ENCODE results near the gene C9orf50. TPM values are rescaled to one million over a fixed set of nuclear protein-coding genes. Genes with fewer than 3 reads are reported as not detected.

C9orf50 gene
- total RNA-seq, 2 donors from 2014 or later: not detected

- no peak for DNase-seq (ENCODE audit: low spot score)
- Histone ChIP-seq H3K9me3 (no peaks in the 10 kb centered on the region), H3K4me1 (peaks cover 0 to 28% of the 10 kb centered on the region in 2 donors), H3K27ac (no peak overlapping the region), H3K36me3 (no peaks in the 10 kb centered on the region), H3K4me3 (no peak overlapping the region), H3K27me3 (no peaks in the 10 kb centered on the region)
- TF ChIP-seq, protein P1, sequence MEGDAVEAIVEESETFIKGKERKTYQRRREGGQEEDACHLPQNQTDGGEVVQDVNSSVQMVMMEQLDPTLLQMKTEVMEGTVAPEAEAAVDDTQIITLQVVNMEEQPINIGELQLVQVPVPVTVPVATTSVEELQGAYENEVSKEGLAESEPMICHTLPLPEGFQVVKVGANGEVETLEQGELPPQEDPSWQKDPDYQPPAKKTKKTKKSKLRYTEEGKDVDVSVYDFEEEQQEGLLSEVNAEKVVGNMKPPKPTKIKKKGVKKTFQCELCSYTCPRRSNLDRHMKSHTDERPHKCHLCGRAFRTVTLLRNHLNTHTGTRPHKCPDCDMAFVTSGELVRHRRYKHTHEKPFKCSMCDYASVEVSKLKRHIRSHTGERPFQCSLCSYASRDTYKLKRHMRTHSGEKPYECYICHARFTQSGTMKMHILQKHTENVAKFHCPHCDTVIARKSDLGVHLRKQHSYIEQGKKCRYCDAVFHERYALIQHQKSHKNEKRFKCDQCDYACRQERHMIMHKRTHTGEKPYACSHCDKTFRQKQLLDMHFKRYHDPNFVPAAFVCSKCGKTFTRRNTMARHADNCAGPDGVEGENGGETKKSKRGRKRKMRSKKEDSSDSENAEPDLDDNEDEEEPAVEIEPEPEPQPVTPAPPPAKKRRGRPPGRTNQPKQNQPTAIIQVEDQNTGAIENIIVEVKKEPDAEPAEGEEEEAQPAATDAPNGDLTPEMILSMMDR (IDR thresholded peaks at IDR 0.05): no peak
Observed at GRCh38 chr9:129623331-129623730, 2.4 kb upstream of the C9orf50 start.

GRCh38 chr9:129619787-129620668 is 873 bp downstream of the C9orf50 start:
- DNase-seq (ENCODE audit: low spot score): no peak
- H3K36me3 ChIP-seq: no peaks in the 10 kb centered on the region
- no peaks in the 10 kb centered on the region for H3K27me3 ChIP-seq
- peak overlapping the region in 1 of 2 donors; percentile 12 for H3K27ac ChIP-seq
- TF ChIP-seq, protein P1 (IDR thresholded peaks at IDR 0.05): peak in 1 of 2 donors; percentile 22
- H3K4me3 ChIP-seq: peak overlapping the region; percentile 40 to 64
- no peaks in the 10 kb centered on the region for H3K9me3 ChIP-seq
- peaks cover 0 to 11% of the 10 kb centered on the region in 2 donors for H3K4me1 ChIP-seq

DNA sequence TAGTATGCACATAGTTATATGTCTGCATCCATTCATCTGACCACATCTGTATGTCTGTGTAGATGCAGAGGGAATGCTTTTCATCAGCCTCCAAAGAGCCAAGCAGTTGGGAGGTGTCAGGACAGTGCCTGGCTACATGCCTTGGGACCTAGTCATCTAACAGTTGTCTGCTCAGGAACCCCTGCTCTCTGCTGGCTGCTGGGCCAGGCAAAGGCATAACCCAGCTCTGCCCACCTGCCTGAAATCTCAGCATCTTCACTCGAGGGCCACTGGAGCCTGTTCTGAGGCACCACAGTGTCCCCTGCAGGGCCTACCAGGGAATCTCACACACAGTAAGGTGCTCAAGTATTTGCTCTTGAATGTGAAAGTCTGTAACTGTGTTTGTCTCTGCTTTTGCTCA is 3.7 kb downstream of the C9orf50 start:
- no peaks in the 10 kb centered on the region for H3K9me3 ChIP-seq
- peaks cover 0 to 11% of the 10 kb centered on the region in 2 donors for H3K4me1 ChIP-seq
- no peaks in the 10 kb centered on the region for H3K36me3 ChIP-seq
- TF ChIP-seq, protein P1 (IDR thresholded peaks at IDR 0.05): peak in 1 of 2 donors; percentile 30
- no peak for DNase-seq (ENCODE audit: low spot score)
- no peak overlapping the region for H3K27ac ChIP-seq
- H3K27me3 ChIP-seq: no peaks in the 10 kb centered on the region
- H3K4me3 ChIP-seq: no peak overlapping the region

DNA sequence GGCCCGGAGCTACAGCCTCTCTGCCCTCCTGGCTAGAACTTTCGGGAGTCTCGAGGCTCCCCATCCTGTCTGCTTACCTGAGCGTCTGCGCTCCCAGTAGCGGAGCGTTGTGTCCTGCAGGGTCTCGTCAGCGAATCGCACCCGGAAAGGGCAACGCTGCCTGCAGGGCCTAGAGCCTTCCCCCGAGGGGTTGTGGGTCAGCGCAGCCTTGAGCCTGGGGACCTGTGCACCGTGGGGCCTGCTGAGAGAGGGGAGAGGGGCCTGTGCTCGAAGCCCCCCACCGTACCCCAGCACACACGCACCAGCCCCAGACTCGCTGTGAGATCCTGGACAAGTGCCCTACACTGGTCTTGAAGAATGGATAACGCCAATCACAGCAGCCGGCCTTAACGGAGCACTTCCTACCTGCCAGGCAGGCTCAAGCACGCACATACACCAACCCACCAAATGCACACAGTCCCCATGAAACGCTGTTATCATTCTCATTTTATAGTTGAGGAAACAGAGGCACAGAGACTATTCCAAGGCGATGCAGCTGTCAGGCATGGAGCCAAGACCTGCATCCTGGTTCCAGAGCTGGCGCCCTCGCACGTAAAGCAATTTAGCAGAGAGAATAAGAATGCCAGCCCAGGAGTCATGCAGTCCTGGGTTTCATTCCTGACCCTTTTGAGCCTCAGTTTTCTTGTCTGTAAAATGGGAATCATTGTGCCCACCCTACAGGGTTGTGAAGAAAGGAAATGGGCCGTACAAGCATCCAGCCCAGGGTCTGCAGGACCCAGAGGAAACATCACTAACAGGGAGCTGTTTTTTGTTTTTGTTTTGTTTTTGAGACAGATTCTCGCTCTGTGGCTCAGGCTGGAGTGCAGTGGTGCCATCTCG is 5.3 kb downstream of the C9orf50 start:
- Histone ChIP-seq H3K4me1 (peaks cover 0 to 16% of the 10 kb centered on the region in 2 donors), H3K27ac (no peak overlapping the region), H3K4me3 (no peak overlapping the region), H3K9me3 (no peaks in the 10 kb centered on the region), H3K27me3 (no peaks in the 10 kb centered on the region), H3K36me3 (no peaks in the 10 kb centered on the region)
- no peak for DNase-seq (ENCODE audit: low spot score)
- TF ChIP-seq, protein P1 (IDR thresholded peaks at IDR 0.05): no peak

DNA sequence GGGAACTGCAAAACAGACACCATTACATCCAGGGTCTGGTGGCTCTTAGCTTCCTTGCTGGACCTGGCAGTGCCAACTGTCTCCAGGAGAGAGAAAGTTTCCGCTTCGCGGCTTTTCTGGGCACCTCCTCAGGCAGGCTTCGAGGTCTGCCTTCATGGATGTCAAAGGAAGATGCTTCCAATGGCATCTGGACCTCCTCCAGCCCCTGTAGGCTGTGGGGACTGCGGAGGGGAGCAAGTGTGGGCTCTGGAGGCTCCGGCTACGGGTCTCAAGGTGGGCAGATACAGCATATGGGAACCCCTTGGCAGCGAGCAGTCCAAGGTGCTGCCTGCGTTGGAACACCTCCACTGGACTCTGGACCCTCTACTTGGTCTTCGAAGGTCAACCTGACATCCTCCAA is 6.0 kb downstream of the C9orf50 start:
- Histone ChIP-seq H3K36me3 (no peaks in the 10 kb centered on the region), H3K4me1 (peaks cover 0 to 15% of the 10 kb centered on the region in 2 donors), H3K4me3 (no peak overlapping the region), H3K27ac (no peak overlapping the region), H3K9me3 (no peaks in the 10 kb centered on the region), H3K27me3 (no peaks in the 10 kb centered on the region)
- DNase-seq (ENCODE audit: low spot score): no peak
- TF ChIP-seq, protein P1 (IDR thresholded peaks at IDR 0.05): no peak

Data from right atrium auricular region (tissue), 2 donors.